Fibroblast of skin of scalp (primary cell): ENCODE measurements around the gene GSTO1.

Experiments
- DNase-seq: peaks from one replicate; pipeline ENCODE4 v3.0.0-alpha.2; 2013

Gene GSTO1

GRCh38 chr10:104307576-104308438 is 53.1 kb downstream of the GSTO1 start:
- peak; percentile 28 for DNase-seq

GRCh38 chr10:104308439-104308903 is 53.8 kb downstream of the GSTO1 start:
- DNase-seq = no peak

DNA sequence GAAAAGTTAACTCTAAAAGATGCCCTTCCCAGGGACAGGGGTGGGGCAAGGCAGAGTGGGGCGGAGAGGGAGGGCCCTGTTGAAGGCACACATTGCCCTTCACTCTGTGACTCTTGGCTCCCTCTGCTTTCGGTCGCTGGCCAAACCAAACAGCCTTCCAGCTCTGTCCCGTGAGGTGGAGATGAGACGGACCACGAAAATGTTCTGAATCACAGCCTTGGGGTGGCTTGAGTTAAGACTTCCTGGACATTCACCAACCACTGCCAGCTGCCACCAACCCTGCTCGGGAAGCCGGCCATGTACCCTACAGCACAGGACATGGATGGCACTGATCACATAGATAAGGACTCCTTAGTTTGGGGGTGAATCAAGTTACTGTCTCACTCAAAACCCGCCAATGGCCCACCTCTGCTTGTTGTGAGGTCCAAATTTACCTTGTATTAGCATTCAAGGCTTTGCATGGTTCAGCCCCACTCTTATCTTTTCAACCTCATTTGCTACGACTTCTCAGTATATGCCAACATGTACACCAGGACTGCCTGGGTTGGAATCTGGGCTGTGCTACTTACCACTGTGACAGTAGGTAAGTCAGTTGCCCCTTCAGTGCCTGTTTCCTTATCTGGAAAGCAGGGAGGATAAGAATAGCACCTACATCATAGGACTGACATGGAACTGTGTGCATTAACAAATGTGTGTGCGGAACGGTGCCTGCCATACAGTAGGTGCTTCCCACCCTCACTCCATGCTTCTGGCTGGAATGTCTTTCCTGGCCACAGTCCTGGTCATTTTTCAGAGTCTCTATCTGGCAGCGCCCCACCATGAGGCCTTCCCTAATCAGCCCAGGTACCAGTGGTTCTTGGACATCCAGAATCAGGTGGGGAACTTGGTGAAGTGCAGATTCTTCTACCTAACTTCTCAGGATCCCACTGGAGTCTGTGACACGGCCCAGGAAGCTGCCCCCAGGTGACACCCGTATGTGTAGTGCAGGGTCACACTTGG is 55.6 kb downstream of the GSTO1 start:
- DNase-seq = peak; percentile 90

- no peak for DNase-seq
Observed at GRCh38 chr10:104311184-104311720, 56.6 kb downstream of the GSTO1 start.

DNA sequence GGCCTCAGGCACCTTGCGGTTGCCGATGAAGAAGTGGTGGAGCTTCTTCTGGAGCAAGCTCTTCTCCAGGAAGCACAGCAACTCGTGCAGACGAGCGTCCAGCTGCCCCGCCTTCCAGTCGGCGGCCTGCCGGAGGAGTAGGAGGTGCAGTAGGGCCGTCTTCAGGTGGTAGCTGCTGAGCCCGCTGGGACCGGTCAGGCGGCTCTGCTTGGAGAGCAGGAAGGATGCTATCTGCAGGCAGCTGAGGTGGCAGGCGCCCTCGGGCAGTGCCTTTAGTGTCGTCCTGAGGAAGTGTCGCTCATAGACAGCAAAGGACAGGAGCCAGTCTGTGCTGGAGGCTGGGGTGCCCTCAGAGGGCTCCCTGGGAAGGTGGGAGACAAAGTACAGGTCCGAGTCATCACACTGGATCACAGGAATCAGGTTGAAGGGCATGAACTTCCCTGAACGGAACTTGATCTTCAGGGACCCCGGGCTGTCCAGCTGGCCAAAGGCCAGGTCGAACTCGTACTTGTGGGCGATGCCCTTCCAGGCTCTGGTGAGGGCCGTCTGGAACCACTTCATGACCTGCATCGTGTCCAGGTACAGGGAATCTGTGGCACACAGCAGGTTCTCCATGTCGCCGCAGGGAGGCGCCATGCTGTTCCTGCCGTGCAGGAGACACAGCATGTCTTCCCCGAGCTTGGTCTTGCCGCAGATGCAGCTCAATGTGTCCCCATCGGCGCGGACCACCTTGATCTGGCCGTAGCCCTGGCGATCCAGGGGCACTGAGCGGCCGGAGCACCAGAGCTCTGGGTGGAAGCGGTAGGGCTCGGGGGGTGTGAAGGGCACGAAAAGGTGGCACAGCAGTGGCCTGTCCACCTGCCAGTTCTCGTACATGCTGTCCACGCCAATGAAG is 60.1 kb downstream of the GSTO1 start:
- no peak for DNase-seq

DNA sequence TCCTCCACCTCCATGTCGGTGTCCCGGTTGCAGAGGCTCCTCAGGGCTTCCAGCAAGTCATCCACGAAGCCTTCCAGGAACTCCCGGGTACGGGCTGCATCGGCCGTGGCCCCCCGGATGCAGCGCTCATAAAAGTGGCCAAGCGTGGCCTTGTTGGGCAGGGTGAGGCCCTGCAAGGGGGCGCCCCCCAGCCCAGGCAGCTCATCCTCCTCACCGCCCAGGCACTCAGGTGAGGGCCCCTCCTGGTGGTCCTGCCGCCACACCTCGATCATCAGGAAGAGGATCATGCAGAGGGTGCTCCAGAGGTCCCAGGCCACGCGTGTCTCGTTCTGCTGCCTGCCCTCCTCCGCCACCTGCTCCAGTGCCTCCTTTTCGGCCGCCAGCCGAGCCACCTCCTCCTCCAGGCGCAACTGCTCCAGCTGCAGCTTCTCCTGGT is 60.8 kb downstream of the GSTO1 start:
- DNase-seq = no peak

GRCh38 chr10:104316321-104317099 is 61.8 kb downstream of the GSTO1 start:
- no peak for DNase-seq
